NCI-H524 (cell line): Measurements from ENCODE around the gene DDX56.
"Not testable (repeated sequence)": the region's sequence is repeated elsewhere in the genome, so short reads cannot be mapped to it uniquely, and the experiment has no call there.

Experiments
- DNase-seq, 2 experiments: peaks; one replicate each; lab custom pipeline; 2025; lab: John Stamatoyannopoulos, UW

Gene DDX56

DNA sequence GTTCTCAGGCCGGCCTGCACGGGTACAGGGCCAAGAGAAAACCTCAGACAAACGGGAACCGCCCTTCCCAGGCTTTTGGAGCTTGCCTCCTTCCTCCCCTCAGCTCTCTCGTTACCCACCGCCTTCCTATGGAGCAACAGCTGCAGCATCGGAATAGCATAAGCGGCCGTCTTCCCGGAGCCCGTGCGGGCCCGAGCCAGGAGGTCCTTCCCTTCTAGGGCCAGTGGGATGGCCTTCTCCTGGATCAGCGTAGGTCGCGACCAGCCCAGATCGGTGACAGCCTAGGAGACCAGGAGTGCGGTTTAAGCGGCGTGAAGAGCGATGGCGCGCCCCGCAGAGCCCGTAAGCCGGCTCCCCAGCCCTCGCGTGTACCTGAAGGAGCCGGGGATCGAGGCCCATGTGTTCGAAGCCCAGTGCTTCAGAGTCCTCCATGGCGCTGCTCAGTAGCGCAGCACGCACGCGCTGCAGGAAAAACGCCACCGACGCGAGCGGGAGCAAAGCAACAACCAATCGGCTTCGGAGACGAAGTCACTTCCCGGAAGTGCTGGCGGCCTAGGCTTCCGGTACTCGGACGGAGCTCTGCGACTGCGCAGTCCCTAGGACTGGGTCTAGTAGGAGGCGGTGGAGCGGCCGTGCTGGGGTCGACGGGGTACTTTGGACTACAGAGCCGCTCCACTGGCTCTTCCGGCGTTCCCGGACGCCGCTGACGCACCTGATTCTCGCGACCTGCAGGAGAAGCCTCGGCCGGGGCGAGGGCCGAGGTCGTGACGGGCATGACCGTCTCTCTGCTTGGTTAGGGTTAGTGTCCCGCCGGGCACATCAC lies at the start of gene DDX56:
DDX56 (minus strand) TSS at position 445 of the 823 bp plus-strand sequence; CDS start at position 432, 13 bp downstream.
- peak; percentile 88 to 96 for DNase-seq

GRCh38 chr7:44622342-44623151 lies 48.8 kb upstream of the DDX56 start:
- no peak for DNase-seq

- no peak for DNase-seq
Measured at GRCh38 chr7:44621750-44622103, 48.0 kb upstream of the DDX56 start.

DNA sequence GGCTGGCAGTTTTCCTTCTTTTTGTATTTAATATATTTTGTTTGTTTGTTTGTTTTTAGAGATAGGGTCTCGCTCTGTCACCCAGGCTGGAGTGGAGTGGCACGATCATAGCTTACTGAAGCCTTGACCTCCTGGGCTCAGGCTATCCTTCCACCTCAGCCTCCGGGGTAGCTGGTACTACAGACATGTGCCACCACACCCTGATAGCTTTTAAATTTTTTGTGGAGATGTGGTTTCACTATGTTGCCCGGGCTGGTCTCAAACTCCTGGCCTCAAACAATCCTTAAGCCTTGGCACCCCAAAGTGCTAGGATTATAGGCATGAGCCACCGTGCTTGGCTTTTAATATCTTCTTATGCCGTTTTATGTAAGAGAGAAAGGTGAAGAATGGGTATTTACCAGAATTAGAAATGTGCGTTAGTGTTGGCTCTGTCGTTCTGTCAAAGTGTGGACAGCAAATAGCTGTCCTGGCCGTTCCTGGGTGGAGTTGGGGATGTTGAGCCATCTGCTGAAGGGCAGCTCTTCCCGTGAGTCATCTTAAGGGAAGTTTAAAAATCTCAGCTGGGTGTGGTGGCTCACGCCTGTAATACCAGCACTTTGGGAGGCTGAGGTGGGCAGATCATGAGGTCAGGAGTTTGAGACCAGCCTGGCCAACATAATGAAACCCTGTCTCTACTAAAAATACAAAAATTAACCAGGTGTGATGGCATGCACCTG lies 47.5 kb upstream of the DDX56 start:
- no peak for DNase-seq

DNA sequence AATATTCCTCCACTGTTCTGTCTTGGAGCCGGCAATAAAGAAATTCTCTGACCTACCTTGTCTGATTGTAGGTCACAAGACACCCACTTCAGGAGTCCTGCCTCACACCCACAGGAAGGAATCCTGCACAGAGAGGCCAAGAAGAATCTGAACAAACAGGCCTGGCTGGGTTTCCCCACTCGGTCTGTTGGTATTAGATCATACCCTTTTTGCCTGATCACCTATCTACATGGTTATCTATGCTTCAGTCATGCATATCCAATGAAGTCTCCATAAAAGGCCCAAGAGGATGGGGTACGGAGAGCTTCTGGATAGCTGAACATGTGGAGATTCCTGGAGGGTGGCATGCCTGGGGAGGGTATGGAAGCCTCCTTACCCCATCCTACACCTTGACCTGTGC lies 45.0 kb upstream of the DDX56 start:
- no peak for DNase-seq

DNA sequence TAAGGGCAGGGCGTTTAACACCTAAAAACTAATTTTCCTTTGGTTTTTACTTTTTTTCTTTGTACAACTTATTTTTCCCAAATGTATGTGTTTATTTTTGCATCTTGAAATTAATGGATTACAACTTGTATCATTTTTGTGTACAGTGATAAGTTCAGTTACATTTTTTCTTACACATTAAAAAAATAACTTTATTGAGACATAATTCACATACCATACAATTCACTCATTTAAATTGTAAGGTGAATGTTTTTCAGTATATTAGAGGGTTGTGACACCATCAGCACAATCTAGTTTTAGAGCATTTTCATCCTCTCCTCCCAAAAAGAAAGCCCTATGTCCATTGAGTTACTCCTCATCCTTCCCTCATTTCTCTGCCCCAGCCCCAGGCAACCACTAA lies 44.3 kb upstream of the DDX56 start:
- no peak for DNase-seq

GRCh38 chr7:44617225-44617890 lies 43.6 kb upstream of the DDX56 start:
- no peak for DNase-seq

DNA sequence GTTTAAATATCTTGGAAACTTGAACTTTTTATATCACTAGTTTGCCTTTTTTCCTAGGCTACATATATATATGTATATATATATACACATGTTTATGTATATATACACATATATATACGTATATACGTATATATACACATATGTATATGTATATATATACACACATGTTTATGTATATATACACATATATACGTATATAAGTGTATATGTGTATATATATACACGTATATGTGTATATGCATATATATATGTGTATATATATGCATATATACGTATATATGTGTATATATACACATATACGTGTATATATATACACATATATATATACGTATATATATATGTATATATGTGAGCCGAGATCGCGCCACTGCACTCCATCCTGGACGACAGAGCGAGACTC lies 42.8 kb upstream of the DDX56 start:
- no peak for DNase-seq

DNA sequence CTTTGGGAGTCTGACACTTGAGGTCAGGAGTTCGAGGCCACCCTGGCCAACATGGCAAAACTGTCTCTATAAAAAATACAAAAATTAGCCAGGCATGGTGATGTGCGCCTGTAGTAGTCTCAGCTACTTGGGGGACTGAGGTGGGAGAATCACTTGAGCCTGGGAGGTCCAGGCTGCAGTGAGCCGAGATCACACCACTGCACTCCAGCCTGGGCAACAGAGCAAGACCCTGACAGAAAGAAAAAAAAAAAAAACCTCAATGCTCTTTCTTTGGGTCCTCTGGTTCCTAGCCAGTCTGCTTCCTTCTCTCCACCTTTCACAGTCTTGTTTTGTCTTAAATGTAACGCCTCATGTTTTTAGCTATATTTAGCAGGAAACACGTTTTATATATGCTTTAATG lies 42.1 kb upstream of the DDX56 start:
- DNase-seq, result no peak

DNA sequence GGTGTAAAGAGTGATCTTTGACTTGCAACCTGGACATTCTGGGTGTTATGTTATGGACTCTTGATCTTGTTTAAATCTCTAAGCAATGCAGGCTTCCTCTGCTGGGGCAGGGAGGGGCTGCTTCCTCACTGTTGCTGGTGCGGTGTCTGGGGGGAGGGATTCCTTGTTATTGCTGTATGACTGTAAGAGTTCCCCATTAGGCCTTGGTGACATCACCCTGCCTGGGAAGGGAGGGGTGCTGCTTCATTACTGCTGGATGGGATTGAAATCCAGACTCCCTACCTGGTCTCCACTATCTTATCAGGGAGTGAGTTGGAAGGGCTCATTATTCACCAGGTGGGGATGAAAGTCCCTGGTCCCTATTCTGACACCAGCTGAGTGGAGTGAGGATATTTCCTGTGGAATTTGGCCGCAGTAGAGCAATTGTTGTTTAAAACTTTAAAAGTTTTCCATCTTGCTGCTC lies 41.5 kb upstream of the DDX56 start:
- no peak for DNase-seq

- DNase-seq, result no peak
Measured at GRCh38 chr7:44609829-44610228, 36.1 kb upstream of the DDX56 start.

GRCh38 chr7:44608916-44609648 lies 35.4 kb upstream of the DDX56 start:
- no peak for DNase-seq

DNA sequence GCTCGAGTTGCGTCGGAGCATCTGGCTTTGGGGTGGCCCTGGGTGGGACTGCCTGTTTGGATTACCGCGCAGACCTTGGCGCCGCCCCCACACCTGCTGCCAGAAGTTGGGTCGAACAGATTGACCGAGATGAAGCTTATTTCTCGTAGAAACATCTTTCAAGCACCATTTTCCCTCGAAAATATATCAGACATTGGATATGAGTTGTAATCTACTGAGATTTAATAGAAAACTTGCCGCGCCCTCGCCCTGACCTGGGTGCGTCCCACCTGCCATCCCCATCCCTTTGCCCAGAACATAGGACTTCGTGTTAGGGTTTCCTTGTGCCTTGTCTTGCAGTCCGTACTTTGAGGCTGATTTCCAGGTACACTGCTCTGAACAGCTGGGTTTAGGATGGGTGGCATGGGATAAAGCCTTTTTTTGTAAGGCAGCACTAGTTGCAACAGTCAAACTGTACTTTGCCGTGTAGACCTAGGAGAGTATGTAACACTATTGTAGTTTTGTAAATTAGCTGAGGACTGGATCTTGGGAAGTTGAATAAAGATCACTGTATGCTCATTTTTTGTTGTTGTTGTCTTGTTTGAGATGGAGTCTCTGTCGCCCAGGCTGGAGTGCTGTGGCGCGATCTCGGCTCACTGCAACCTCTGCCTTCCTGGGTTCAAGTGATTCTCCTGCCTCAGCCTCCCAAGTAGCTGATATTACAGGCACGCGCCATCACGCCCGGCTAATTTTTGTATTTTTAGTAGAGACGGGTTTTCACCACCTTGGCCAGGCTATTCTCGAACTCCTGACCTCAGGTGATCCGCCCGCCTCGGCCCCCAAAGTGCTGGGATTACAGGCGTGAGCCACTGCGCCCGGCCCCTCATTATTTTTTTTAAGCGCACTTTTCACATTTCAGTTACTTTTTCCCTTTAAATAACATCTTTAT lies 33.7 kb upstream of the DDX56 start:
- no peak for DNase-seq

DNA sequence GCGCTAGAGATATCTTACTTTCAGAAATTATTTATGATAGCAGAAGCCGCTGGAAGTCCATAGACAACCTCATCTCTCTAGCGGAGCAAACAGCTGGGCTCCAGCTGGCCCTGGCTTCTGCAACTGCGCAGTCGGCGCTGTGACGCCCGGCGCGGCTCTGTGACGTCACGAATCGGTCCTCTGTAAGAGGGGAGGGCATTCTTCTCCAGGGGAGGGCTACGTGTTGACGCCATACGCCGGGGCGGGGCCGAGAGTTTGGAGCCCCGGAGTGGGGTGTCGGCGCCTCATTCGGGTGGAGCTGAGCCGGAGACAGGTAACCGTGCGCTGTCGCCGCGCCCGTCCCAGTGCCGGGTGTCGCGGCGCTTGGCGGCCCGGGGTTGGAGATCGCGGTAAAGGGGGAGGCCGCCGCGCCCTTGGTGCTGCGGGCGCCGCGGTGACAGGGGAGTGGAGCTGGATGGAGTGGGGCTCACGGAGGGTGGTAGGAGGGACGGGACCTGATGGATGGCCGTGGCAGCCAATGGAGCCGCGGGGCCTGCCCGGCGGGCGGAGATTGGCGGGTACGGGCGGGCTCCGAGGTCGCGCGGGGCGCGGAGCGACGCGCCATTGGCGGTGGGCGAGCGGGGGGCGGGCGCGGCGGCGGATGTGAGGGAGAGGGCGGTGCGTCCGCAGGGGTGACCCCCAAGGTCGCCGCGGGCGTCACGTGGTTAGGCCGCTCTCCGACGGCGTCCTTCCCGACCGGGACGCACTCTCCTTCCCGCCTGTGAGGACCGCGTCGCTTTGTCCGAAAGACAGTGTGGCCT lies 32.8 kb upstream of the DDX56 start, which contains the start of gene OGDH:
OGDH (plus strand) TSS at position 287 of the 800 bp plus-strand sequence. CDS start 17,717 bp downstream, outside the sequence.
- DNase-seq, result peak; percentile 97

GRCh38 chr7:44604941-44605340 lies 31.2 kb upstream of the DDX56 start:
- no peak for DNase-seq

GRCh38 chr7:44603193-44603592 lies 29.5 kb upstream of the DDX56 start:
- no peak for DNase-seq

DNA sequence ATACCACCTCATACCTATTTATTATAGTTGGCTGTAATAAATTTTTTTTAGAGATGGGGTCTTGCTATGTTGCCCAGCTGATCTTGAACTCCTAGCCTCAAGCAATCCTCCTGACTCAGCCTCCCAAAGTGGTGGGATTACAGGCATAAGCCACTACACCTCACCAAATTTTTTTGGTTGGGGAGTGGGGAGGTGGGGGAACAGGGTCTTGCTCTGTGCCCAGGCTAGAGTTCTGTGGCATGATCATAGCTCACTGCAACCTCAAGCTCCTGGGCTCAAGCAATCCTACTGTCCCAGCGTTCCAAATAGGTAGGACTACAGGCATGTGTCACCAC lies 28.8 kb upstream of the DDX56 start:
- no peak for DNase-seq

DNA sequence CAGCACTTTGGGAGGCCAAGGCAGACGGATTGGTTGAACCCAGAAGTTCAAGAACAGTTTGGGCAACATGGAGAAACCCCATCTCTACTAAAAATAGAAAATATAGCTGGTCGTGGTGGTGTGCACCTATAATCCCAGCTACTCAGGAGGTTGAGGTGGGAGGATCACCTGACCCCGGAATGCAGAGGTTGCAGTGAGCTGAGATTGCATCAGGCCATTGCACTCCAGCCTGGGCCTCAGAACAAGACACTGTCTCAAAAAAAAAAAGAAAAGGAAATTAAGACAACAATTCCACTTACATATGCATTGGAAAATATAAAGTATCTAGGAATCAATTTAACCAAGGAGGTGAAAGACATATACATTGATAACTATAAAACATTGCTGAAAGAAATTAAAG lies 25.5 kb upstream of the DDX56 start:
- DNase-seq, result no peak

DNA sequence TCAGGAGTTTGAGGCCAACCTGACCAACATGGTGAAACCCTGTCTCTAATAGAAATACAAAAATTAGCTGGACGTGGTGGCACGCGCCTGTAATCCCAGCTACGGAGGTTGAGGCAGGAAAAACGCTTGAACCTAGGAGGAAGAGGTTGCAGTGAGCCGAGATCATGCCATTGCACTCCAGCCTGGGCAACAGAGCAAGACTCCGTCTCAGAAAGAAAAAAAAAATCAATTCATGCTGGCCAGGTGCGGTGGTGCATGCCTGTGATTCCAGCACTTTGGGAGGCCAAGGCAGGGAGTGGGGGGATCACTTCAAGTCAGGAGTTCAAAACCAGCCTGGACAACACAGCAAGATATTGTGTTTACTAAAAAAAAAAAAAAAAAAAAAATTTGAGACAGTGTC lies 23.5 kb upstream of the DDX56 start:
- DNase-seq, result not testable (repeated sequence)
